Small intestine (tissue), 7 donors: ENCODE results near the gene ITGA2B. TPM values are rescaled to one million over a fixed set of nuclear protein-coding genes. Genes with fewer than 3 reads are reported as not detected.
"Not testable (repeated sequence)": the region's sequence is repeated elsewhere in the genome, so short reads cannot be mapped to it uniquely, and the experiment has no call there.

Experiments used
- DNase-seq, 2 donors: peaks; one replicate each; pipeline versions ENCODE4 v3.0.0 to v3.0.0-alpha.2; 2013
- FAIRE-seq: peaks from 2 replicates; lab custom pipeline; 2012; peaks lifted over from hg19 to GRCh38; lab: Jason Lieb, UNC
- H3K27ac ChIP-seq, 3 donors: one replicate each; pipeline ENCODE4 v1.5.1; 2013; ENCODE audit warnings: low read length in 2 of 3, mild to moderate bottlenecking in 2 of 3, control low read depth in 1 of 3, inconsistent platforms in 1 of 3, low read depth in 1 of 3, moderate library complexity in 1 of 3
- H3K27me3 ChIP-seq, 3 donors: one replicate each; pipeline ENCODE4 v1.6.1; 2013; ENCODE audit warnings: low read length in 3 of 3, inconsistent platforms in 1 of 3; ENCODE audit not compliant: control insufficient read depth in 3 of 3, insufficient read depth in 3 of 3
- H3K36me3 ChIP-seq, 3 donors: one replicate each; pipeline ENCODE4 v1.6.1; 2013; ENCODE audit warnings: low read length in 3 of 3, inconsistent platforms in 1 of 3, low read depth in 1 of 3, mild to moderate bottlenecking in 1 of 3, moderate library complexity in 1 of 3; ENCODE audit not compliant: control insufficient read depth in 3 of 3, insufficient read depth in 2 of 3
- H3K4me1 ChIP-seq, 3 donors: one replicate each; pipeline ENCODE4 v1.6.1; 2013; ENCODE audit warnings: low read length in 2 of 3, inconsistent platforms in 1 of 3, low read depth in 1 of 3, mild to moderate bottlenecking in 1 of 3, moderate library complexity in 1 of 3; ENCODE audit not compliant: control insufficient read depth in 3 of 3, insufficient read depth in 2 of 3
- H3K4me3 ChIP-seq, 3 donors: one replicate each; pipeline ENCODE4 v1.5.1; 2013; ENCODE audit warnings: low read length in 3 of 3, control low read depth in 1 of 3, inconsistent platforms in 1 of 3, low read depth in 1 of 3, mild to moderate bottlenecking in 1 of 3, moderate library complexity in 1 of 3
- H3K9me3 ChIP-seq, 2 donors: one replicate each; pipeline ENCODE4 v1.6.1; 2013; ENCODE audit warnings: low read depth in 1 of 2, low read length in 1 of 2; ENCODE audit not compliant: control insufficient read depth in 2 of 2, insufficient read depth in 1 of 2
- WGBS, 3 donors: extraction: QIAGEN DNeasy Blood & Tissue Kit; methylation state at CpG; one replicate each; pipeline ENCODE4 v1.1.7; 2013; 5-methylcytosine and 5-hydroxymethylcytosine counted together
- polyA plus RNA-seq, 4 donors: library from polyadenylated mRNA; stranded (reverse) in 3 of 4; unstranded in 1 of 4; fragments of 200-250 nt in 3 of 4; fragments of 120-200 nt in 1 of 4; gene quantifications; one replicate each; pipeline versions ENCODE4 v1.2.1 to v1.2.3, GENCODE V29; 2013
- donor health status: healthy with polysubstance abuse.
- donor health status: control.
- donor health status: control.
- donor health status: Bipolar disorder and iron deficiency.
- donor health status: healthy.

Gene ITGA2B
- polyA plus RNA-seq, 4 donors: 0.27 to 0.59 (median 0.31) TPM; not detected in 1

GRCh38 chr17:44378171-44378705 lies 11.2 kb downstream of the ITGA2B start:
- H3K36me3 ChIP-seq: no peaks in the 10 kb centered on the region
- FAIRE-seq (no peak), DNase-seq (no peak)
- no peak overlapping the region for H3K27ac ChIP-seq
- 75 to 85% (median 80%) methylated on average over 14 of the region's 14 CpGs for WGBS, 3 donors
- no peaks in the 10 kb centered on the region for H3K9me3 ChIP-seq
- H3K4me1 ChIP-seq: peaks cover 0 to 7% (median 0%) of the 10 kb centered on the region in 3 donors
- peaks cover 0 to 45% (median 0%) of the 10 kb centered on the region in 3 donors for H3K27me3 ChIP-seq
- H3K4me3 ChIP-seq: no peak overlapping the region

DNA sequence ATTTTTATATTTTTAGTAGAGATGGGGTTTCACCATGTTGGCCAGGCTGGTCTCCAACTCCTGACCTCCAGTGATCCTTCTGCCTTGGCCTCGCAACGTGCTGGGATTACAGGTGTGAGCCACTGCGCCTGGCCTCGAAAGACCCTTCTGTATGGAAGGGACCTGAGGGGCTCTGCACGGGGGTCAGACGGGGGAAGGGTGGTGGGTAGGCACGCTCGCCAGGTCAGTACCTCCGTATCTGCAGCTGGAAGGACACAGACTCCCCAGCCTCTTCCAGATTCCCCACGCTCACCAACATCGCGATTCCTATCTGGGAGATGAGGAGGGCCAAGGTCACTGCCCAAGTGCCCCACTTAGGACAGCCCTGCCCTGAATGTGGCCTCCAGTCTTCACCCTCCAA lies 12.7 kb downstream of the ITGA2B start:
- Histone ChIP-seq H3K4me1 (peaks cover 0 to 7% (median 0%) of the 10 kb centered on the region in 3 donors), H3K4me3 (no peak overlapping the region), H3K36me3 (no peaks in the 10 kb centered on the region), H3K27me3 (peaks cover 0 to 32% (median 0%) of the 10 kb centered on the region in 3 donors), H3K9me3 (no peaks in the 10 kb centered on the region), H3K27ac (no peak overlapping the region)
- FAIRE-seq (no peak), DNase-seq (no peak)
- 79 to 83% (median 81%) methylated on average over 12 of the region's 12 CpGs for WGBS, 3 donors

- H3K4me3 ChIP-seq: no peak overlapping the region
- 5 to 19% (median 9%) methylated on average over 5 of the region's 5 CpGs for WGBS, 3 donors
- H3K27me3 ChIP-seq: peaks cover 0 to 31% (median 0%) of the 10 kb centered on the region in 3 donors
- no peak overlapping the region for H3K27ac ChIP-seq
- H3K36me3 ChIP-seq: no peaks in the 10 kb centered on the region
- H3K9me3 ChIP-seq: no peaks in the 10 kb centered on the region
- H3K4me1 ChIP-seq: peaks cover 0 to 7% (median 0%) of the 10 kb centered on the region in 3 donors
- DNase-seq: peak in 1 of 2 donors; percentile 42
- no peak for FAIRE-seq
Observed at GRCh38 chr17:44376124-44376523, 13.3 kb downstream of the ITGA2B start.

GRCh38 chr17:44375196-44376017 lies 14.0 kb downstream of the ITGA2B start:
- peaks cover 0 to 28% (median 0%) of the 10 kb centered on the region in 3 donors for H3K27me3 ChIP-seq
- no peaks in the 10 kb centered on the region for H3K9me3 ChIP-seq
- peaks cover 0 to 7% (median 0%) of the 10 kb centered on the region in 3 donors for H3K4me1 ChIP-seq
- H3K4me3 ChIP-seq: no peak overlapping the region
- H3K27ac ChIP-seq: no peak overlapping the region
- FAIRE-seq (no peak), DNase-seq (no peak)
- WGBS, 3 donors: 25 to 41% (median 32%) methylated on average over 21 to 22 of the region's 22 CpGs
- no peaks in the 10 kb centered on the region for H3K36me3 ChIP-seq

DNA sequence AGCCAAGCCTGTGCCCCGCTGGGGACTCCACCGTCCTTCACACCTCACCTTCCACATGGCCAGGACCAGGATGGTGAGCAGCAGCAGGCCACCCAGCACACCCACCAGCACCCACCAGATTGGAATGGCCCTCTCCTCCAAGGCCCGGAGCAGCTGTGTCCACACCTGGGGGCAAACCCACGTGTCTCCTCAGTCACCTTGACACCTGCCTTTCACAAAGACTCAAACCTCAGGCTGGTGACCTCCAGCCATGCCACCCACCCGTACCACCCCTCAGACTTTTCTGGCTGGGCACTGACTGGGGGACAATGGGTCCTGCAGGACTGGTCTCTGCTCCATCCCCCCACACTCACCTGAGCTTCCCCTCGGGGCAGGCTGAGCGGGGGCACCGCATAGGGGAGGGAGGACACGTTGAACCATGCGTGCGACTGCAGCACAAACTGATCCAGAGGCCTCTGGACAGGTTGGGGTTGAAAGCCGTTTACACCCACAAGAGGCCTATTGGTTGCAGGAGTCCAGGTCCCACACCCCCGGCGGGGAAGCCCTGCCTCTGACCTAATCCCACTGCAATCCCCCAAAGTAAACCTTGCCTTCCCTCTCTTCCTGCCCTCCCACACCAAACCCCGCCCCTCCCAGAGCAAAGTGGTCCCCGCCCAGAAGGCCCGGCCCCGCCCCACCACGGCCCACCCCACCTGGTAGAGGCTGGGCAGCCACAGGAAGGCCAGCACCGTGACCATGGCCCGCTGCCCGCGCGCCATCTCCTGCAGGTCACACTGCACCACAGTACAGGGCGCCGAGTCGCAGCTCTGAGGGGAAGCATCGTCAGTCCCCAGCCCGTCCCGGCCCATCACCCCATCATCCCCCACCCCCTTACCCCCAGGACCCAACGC lies 14.9 kb downstream of the ITGA2B start:
- Histone ChIP-seq H3K4me1 (peaks cover 0 to 7% (median 0%) of the 10 kb centered on the region in 3 donors), H3K27ac (no peak overlapping the region), H3K27me3 (peaks cover 0 to 23% (median 0%) of the 10 kb centered on the region in 3 donors), H3K4me3 (no peak overlapping the region), H3K36me3 (no peaks in the 10 kb centered on the region), H3K9me3 (no peaks in the 10 kb centered on the region)
- 18 to 31% (median 24%) methylated on average over 25 to 31 of the region's 31 CpGs for WGBS, 3 donors
- DNase-seq (peak in 1 of 2 donors; percentile 48), FAIRE-seq (no peak)

- Histone ChIP-seq H3K27me3 (peaks cover 0 to 20% (median 0%) of the 10 kb centered on the region in 3 donors), H3K9me3 (no peaks in the 10 kb centered on the region), H3K36me3 (no peaks in the 10 kb centered on the region), H3K27ac (no peak overlapping the region), H3K4me3 (no peak overlapping the region), H3K4me1 (peaks cover 0 to 7% (median 0%) of the 10 kb centered on the region in 3 donors)
- FAIRE-seq: no peak
- DNase-seq: no peak
- 68 to 78% (median 76%) methylated on average over 10 of the region's 10 CpGs for WGBS, 3 donors
Observed at GRCh38 chr17:44372036-44372435, 17.4 kb downstream of the ITGA2B start.

GRCh38 chr17:44369414-44370023 lies 19.9 kb downstream of the ITGA2B start:
- peaks cover 0 to 24% (median 2%) of the 10 kb centered on the region in 3 donors for H3K27me3 ChIP-seq
- FAIRE-seq, H3K9me3 ChIP-seq, H3K36me3 ChIP-seq, H3K4me1 ChIP-seq, H3K27ac ChIP-seq, H3K4me3 ChIP-seq, DNase-seq: not testable (repeated sequence)
- whole genome bisulfite sequencing, 3 donors: 41 to 52% (median 43%) methylated on average over 15 to 17 of the region's 17 CpGs
